HepG2 (cell line): Measurements from ENCODE around the gene RBM28. TPM values are rescaled to one million over a fixed set of nuclear protein-coding genes. Genes with fewer than 3 reads are reported as not detected.

ENCODE experiments used
- ATAC-seq: fragments of 200-7000 bp; cut with Tn5 transposase; 3 replicates; pipeline ENCODE4 v1.9.1; 2020; ENCODE audit warnings: mild to moderate bottlenecking, moderate library complexity
- BruUV-seq: library from RNA; stranded (reverse); fragments of 400-500 nt; replicated peaks from 2 replicates; lab custom pipeline; 2021; lab: Mats Ljungman, UMichigan
- CTCF ChIA-PET: fragments of 300-600 bp; formaldehyde crosslinking; extraction: SDS; loops from one replicate; lab custom pipeline; 2021; ENCODE audit warnings: low total read pairs, inconsistent platforms, low intra/inter-chr PET ratio; lab: Yijun Ruan, JAX
- POLR2A ChIA-PET: fragments of 350-600 bp; sonication (Branson Sonifier 250); formaldehyde crosslinking; loops from one replicate; lab custom pipeline; 2020; ENCODE audit warnings: antibody characterized with exemption, inconsistent platforms; lab: Yijun Ruan, JAX
- DNase-seq: peaks from one replicate; pipeline ENCODE4 v3.0.0-alpha.2; 2015; ENCODE audit warnings: low spot score
- FAIRE-seq: peaks from 3 replicates; lab custom pipeline; 2011; peaks lifted over from hg19 to GRCh38; lab: Jason Lieb, UNC
- H2AFZ ChIP-seq: one replicate; pipeline ENCODE4 v1.6.1; 2011; ENCODE audit warnings: low read length, inconsistent platforms
- H3K27ac ChIP-seq: fragments of 300-600 bp; 3 replicates; pipeline ENCODE4 v1.8.0; 2011; ENCODE audit warnings: mixed run types, mild to moderate bottlenecking, mixed read lengths, low read length, inconsistent platforms; ENCODE audit not compliant: insufficient read depth; ENCODE audit errors: extremely low read length
- H3K27me3 ChIP-seq, 2 experiments: fragments of 200-600 bp in 1 of 2; 2 replicates in 1 of 2; 3 replicates in 1 of 2; pipeline versions ENCODE4 v1.6.0 to v1.8.0; 2011; ENCODE audit warnings: low read length in 2 of 2, mild to moderate bottlenecking in 2 of 2, moderate library complexity in 2 of 2, inconsistent platforms in 1 of 2; ENCODE audit not compliant: insufficient read depth in 2 of 2, control insufficient read depth in 1 of 2
- H3K36me3 ChIP-seq, 2 experiments: fragments of 200-600 bp in 1 of 2; replicated peaks in 1 of 2; 2 replicates in 1 of 2; 3 replicates in 1 of 2; pipeline versions ENCODE4 v1.5.1 to v1.8.0; 2011; ENCODE audit warnings: low read length in 2 of 2, inconsistent platforms in 1 of 2; ENCODE audit not compliant: insufficient read depth in 2 of 2, control insufficient read depth in 1 of 2
- H3K4me1 ChIP-seq: 2 replicates; pipeline ENCODE4 v1.5.1; 2012; ENCODE audit warnings: low read length, inconsistent platforms; ENCODE audit not compliant: insufficient read depth
- H3K4me2 ChIP-seq: 2 replicates; pipeline ENCODE4 v1.6.0; 2011; ENCODE audit warnings: low read depth, low read length, inconsistent platforms
- H3K4me3 ChIP-seq, 3 experiments: fragments of 200-600 bp in 1 of 3; sonication (generic), shearing (Covaris generic) in 1 of 3; replicated peaks in 1 of 3; 2 replicates each; pipeline ENCODE4 v1.5.1; 2011 to 2016; ENCODE audit warnings: low read length in 3 of 3, inconsistent platforms in 2 of 3, low read depth in 2 of 3, mild to moderate bottlenecking in 2 of 3, control low read depth in 1 of 3, mixed read lengths in 1 of 3; ENCODE audit not compliant: insufficient read depth in 1 of 3
- H3K79me2 ChIP-seq: one replicate; pipeline ENCODE4 v1.6.1; 2011; ENCODE audit warnings: low read length, inconsistent platforms; ENCODE audit not compliant: insufficient read depth
- H3K9ac ChIP-seq: 2 replicates; pipeline ENCODE4 v1.6.0; 2011; ENCODE audit warnings: mild to moderate bottlenecking, low read depth, low read length, inconsistent platforms; ENCODE audit not compliant: insufficient read depth
- H3K9me3 ChIP-seq: 2 replicates; pipeline ENCODE4 v1.5.1; 2012; ENCODE audit warnings: mild to moderate bottlenecking, low read length
- H4K20me1 ChIP-seq: 2 replicates; pipeline ENCODE4 v1.6.0; 2011; ENCODE audit warnings: inconsistent platforms, mild to moderate bottlenecking, low read length, moderate library complexity; ENCODE audit not compliant: insufficient read depth
- BRD4 ChIP-seq: sonication (generic); formaldehyde crosslinking; IDR thresholded peaks from 2 replicates; pipeline ENCODE4 v1.4.0; 2020; ENCODE audit warnings: missing genetic modification reagents
- CREB1 ChIP-seq, 2 experiments: fragments of 450-650 bp in 1 of 2; IDR thresholded peaks; 2 replicates each; pipeline ENCODE4 v1.6.1; 2016 to 2017; ENCODE audit warnings: control low read depth in 1 of 2, mild to moderate bottlenecking in 1 of 2, missing compliant biosample characterization in 1 of 2, missing genetic modification characterization in 1 of 2
- GATAD1 ChIP-seq: IDR thresholded peaks from 2 replicates; pipeline ENCODE4 v1.6.1; 2016; ENCODE audit warnings: missing genetic modification reagents, missing compliant biosample characterization
- GLI4 ChIP-seq: sonication (generic); formaldehyde crosslinking; IDR thresholded peaks from 2 replicates; pipeline ENCODE4 v1.5.1; 2020; ENCODE audit warnings: missing genetic modification reagents, mild to moderate bottlenecking, moderate library complexity, borderline replicate concordance
- KMT2A ChIP-seq: sonication (generic); formaldehyde crosslinking; IDR thresholded peaks from 2 replicates; pipeline ENCODE4 v1.4.0; 2020; ENCODE audit warnings: missing genetic modification reagents
- NFYC ChIP-seq: IDR thresholded peaks from 2 replicates; pipeline ENCODE4 v1.6.1; 2016; ENCODE audit warnings: missing genetic modification reagents, missing compliant biosample characterization
- RBFOX2 ChIP-seq: fragments of 200-400 bp; formaldehyde crosslinking; IDR thresholded peaks from 2 replicates; pipeline ENCODE4 v1.6.1; 2017; ENCODE audit warnings: low read depth, mild to moderate bottlenecking, low read length
- RBM39 ChIP-seq: fragments of 200-400 bp; formaldehyde crosslinking; IDR thresholded peaks from one replicate; pipeline ENCODE4 v1.6.1; 2018; ENCODE audit warnings: antibody characterized with exemption, mild to moderate bottlenecking, low read depth, low read length; ENCODE audit not compliant: poor library complexity, severe bottlenecking
- TARDBP ChIP-seq: sonication (generic); formaldehyde crosslinking; IDR thresholded peaks from 2 replicates; pipeline ENCODE4 v1.8.0; 2022; ENCODE audit warnings: mild to moderate bottlenecking, missing genetic modification reagents
- ZFAT ChIP-seq: sonication (generic); formaldehyde crosslinking; conservative IDR thresholded peaks from 2 replicates; pipeline ENCODE4 v1.8.1; 2023; ENCODE audit warnings: missing genetic modification reagents, inconsistent platforms
- ZNF253 ChIP-seq: sonication (generic); formaldehyde crosslinking; IDR thresholded peaks from 2 replicates; pipeline ENCODE4 v1.8.0; 2022; ENCODE audit warnings: mild to moderate bottlenecking, missing genetic modification reagents, borderline replicate concordance
- ZNF343 ChIP-seq: sonication (generic); formaldehyde crosslinking; IDR thresholded peaks from 2 replicates; pipeline ENCODE4 v1.4.0; 2020; ENCODE audit warnings: mild to moderate bottlenecking, missing genetic modification reagents
- ZNF44 ChIP-seq: sonication (generic); formaldehyde crosslinking; IDR thresholded peaks from 2 replicates; pipeline ENCODE4 v1.5.1; 2020; ENCODE audit warnings: mild to moderate bottlenecking, missing genetic modification reagents
- ZNF512 ChIP-seq: sonication (generic); formaldehyde crosslinking; IDR thresholded peaks from 2 replicates; pipeline ENCODE4 v1.4.0; 2020; ENCODE audit warnings: mild to moderate bottlenecking, missing genetic modification reagents
- ZNF549 ChIP-seq: sonication (generic); formaldehyde crosslinking; IDR thresholded peaks from 2 replicates; pipeline ENCODE4 v1.5.0; 2020; ENCODE audit warnings: missing genetic modification reagents
- ZNF564 ChIP-seq: sonication (generic); formaldehyde crosslinking; IDR thresholded peaks from 2 replicates; pipeline ENCODE4 v1.8.1; 2023; ENCODE audit warnings: mild to moderate bottlenecking, missing genetic modification reagents
- ZNF577 ChIP-seq: sonication (generic); formaldehyde crosslinking; IDR thresholded peaks from 2 replicates; pipeline ENCODE4 v1.4.0; 2020; ENCODE audit warnings: mild to moderate bottlenecking, low read depth, missing genetic modification reagents, borderline replicate concordance
- ZNF615 ChIP-seq: sonication (generic); formaldehyde crosslinking; IDR thresholded peaks from 2 replicates; pipeline ENCODE4 v1.5.0; 2020; ENCODE audit warnings: mild to moderate bottlenecking, missing genetic modification reagents, borderline replicate concordance
- ZNF660 ChIP-seq: sonication (generic); formaldehyde crosslinking; IDR thresholded peaks from 2 replicates; pipeline ENCODE4 v1.5.1; 2020; ENCODE audit warnings: mild to moderate bottlenecking, low read depth, missing genetic modification reagents, borderline replicate concordance
- ZNF724P ChIP-seq: sonication (generic); formaldehyde crosslinking; IDR thresholded peaks from 2 replicates; pipeline ENCODE4 v1.8.0; 2022; ENCODE audit warnings: missing genetic modification reagents, borderline replicate concordance
- ZSCAN5A ChIP-seq: sonication (generic); formaldehyde crosslinking; IDR thresholded peaks from 2 replicates; pipeline ENCODE4 v1.8.0; 2022; ENCODE audit warnings: mild to moderate bottlenecking, missing genetic modification reagents, borderline replicate concordance
- WGBS: methylation state at CpG from one replicate; pipeline ENCODE4 v1.1.6; 2017; ENCODE audit warnings: low lambda C conversion rate; 5-methylcytosine and 5-hydroxymethylcytosine counted together
- in situ Hi-C: cut with HindIII; loops from 2 replicates; pipeline ENCODE4 v1.10.0; 2017; ENCODE audit warnings: low pct_unique_long_range_greater_than_20kb; ENCODE audit not compliant: extremely low pct_ligation_motif_present
- intact Hi-C: fragments of 100-400 bp; cut with micrococcal nuclease; formaldehyde crosslinking; loops from one replicate; pipeline ENCODE4 v1.10.0; 2022; ENCODE audit not compliant: unreplicated experiment
- polyA plus RNA-seq, 8 experiments: library from polyadenylated mRNA; depleted of rRNA in 3 of 8; stranded (reverse) in 7 of 8; unstranded in 1 of 8; fragments of >200 nt; fragmentation: Illumina TruSeq in 4 of 8; extraction: Trizol in 4 of 8; gene quantifications; 2 replicates each; pipeline versions ENCODE4 v1.2.1 to v1.2.3, GENCODE V29; 2011 to 2016; ENCODE audit warnings: low read depth in 4 of 8, missing spikeins in 1 of 8, mixed read lengths in 1 of 8; ENCODE audit not compliant: insufficient read depth in 1 of 8
- total RNA-seq, 5 experiments: library from RNA; depleted of rRNA; stranded (reverse); fragments of >200 nt; fragmentation: Illumina TruSeq; extraction: Trizol; gene quantifications; 2 replicates each; pipeline ENCODE4 v1.2.3, GENCODE V29; 2016; ENCODE audit warnings: low read depth in 1 of 5

RBM28 gene
- total and polyA plus RNA-seq, 2 of the 13 experiments (the other 11 are each of a cell fraction or from before 2014, with no cell fraction given): 20.5 to 49.0 TPM

GRCh38 chr7:128378637-128379036, 34.9 kb upstream of the RBM28 start (continued):
- TF ChIP-seq ZNF724P (CRISPR knock-in tag): no peak
- TF ChIP-seq GLI4: no peak
- TF ChIP-seq ZNF549 (CRISPR knock-in tag): no peak
- TF ChIP-seq NFYC (CRISPR knock-in tag): no peak

- BruUV-seq: no TSS peak
- TF ChIP-seq ZNF577 (CRISPR knock-in tag) (no peak), BRD4 (CRISPR knock-in tag) (no peak), ZNF512 (CRISPR knock-in tag) (no peak), ZNF253 (no peak), KMT2A (CRISPR knock-in tag) (no peak), RBM39 (no peak), TARDBP (CRISPR knock-in tag) (no peak), ZFAT (CRISPR knock-in tag) (no peak), ZNF564 (CRISPR knock-in tag) (no peak), GATAD1 (CRISPR knock-in tag) (no peak), CREB1 (IDR thresholded peaks at IDR 0.05) (no peak), CREB1 (CRISPR knock-in tag; IDR thresholded peaks at IDR 0.05) (no peak), ZNF44 (no peak), ZNF615 (CRISPR knock-in tag) (no peak), ZNF343 (CRISPR knock-in tag) (no peak), ZNF660 (no peak), RBFOX2 (no peak), ZSCAN5A (CRISPR knock-in tag) (no peak)
- H3K4me2 ChIP-seq: no peak overlapping the region
- no peak overlapping the region for H3K9ac ChIP-seq
- WGBS: 63% methylated on average over 3 of the region's 3 CpGs
- ChIA-PET CTCF (no interaction called here), POLR2A (no interaction called here)
- no peak overlapping the region for H3K4me3 ChIP-seq
- H2AFZ ChIP-seq: no peak overlapping the region
- DNase-seq (no peak), ATAC-seq (no peak), FAIRE-seq (no peak)
- no peaks in the 10 kb centered on the region for H3K9me3 ChIP-seq
- H3K27ac ChIP-seq: no peak overlapping the region
- peaks cover 1 to 26% of the 10 kb centered on the region in 2 experiments; a peak in 3 of 5 replicates for H3K27me3 ChIP-seq
- H4K20me1 ChIP-seq: no peaks in the 10 kb centered on the region
- no peaks in the 10 kb centered on the region for H3K36me3 ChIP-seq
- no peaks in the 10 kb centered on the region for H3K79me2 ChIP-seq
- no peaks in the 10 kb centered on the region for H3K4me1 ChIP-seq
- intact Hi-C loops: no loop called here
- in situ Hi-C loops: no loop called here
Observed at GRCh38 chr7:128376077-128376476, 32.4 kb upstream of the RBM28 start.
